ENCODE data around the gene LGI4. TPM values are rescaled to one million over a fixed set of nuclear protein-coding genes. Genes with fewer than 3 reads are reported as not detected.

The LGI4 gene
- polyA plus RNA-seq, 12 donors, result 8.0 to 14.6 (median 12.0) TPM; not detected in 1

DNA sequence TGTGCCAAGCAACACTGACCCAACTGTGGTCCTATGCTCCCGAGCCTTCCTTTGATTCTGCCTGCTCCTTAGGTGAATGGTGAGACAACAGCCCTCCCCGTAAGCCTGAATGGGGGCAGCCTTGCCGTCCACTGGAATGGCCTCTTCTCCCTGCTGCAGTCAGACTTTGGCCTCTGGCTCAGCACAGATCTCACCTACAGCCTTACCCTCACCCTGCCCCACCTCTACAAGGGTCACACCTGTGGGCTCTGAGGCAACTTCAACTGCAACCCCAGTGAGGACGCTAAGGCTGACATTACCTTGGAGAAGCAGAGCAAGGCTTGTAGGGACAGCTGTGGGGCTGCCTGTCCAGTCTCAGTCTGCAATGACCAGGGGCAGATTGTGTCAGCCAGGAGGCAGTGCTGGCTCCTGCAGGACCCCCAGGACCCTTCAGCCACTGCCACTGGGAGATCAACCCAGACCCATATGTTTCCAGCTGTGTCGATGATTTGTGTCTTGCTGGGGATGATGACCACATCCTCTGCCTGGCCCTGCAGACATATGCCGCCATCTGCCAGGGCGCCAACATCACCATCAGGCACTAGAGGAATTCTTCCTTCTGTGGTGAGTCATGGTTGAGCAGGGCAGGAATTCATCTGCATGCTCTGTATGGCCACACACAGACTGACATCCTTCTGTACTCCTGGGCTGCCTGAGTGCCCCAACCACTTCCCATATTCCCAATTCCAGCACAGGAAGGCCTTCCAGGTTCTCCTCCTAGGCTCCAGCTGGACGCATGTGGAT is 46.5 kb downstream of the LGI4 start:
- no peak for DNase-seq

GRCh38 chr19:35087393-35087792 is 47.5 kb downstream of the LGI4 start:
- DNase-seq, result no peak

DNA sequence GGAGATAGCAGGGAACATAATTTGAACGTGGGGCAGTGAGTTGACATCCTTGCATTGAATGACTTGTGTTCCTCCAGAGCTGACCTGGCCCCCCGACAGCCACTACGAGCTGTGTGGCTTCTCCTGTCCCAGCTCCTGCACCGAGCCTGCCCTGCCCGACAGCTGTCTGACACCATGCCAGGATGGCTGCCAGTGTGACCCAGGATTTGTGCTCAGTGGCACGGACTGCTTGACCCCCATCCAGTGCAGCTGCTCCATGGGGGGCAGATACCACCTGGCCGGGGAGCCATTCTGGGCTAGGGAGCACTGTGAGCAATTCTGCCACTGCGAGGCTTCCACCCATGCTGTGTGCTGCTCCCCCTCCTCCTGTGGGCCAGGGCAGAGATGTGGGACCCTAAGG is 48.4 kb downstream of the LGI4 start:
- no peak for DNase-seq

DNA sequence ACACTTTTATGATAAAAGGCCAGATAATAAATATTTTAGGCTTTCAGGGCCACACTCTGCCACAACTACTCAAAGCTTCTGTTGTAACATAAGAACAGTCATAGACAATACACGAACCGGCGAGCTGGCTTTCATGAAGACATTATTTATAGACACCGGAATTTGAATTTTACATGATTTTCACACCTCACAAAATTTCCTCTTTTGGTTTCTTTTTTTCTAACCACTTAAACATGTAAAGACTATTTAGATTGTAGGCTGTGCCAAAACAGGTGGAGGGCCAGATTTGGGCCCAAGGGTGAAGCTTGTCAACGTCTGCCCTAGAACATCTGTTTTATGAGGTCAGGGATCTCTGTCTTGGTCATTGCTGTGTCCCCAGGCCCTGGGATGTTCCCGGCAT is 48.9 kb downstream of the LGI4 start:
- DNase-seq, result no peak

- DNase-seq, result no peak
Measured at GRCh38 chr19:35084509-35084762, 50.4 kb downstream of the LGI4 start.

GRCh38 chr19:35083691-35084508 is 51.0 kb downstream of the LGI4 start:
- DNase-seq, result no peak

DNA sequence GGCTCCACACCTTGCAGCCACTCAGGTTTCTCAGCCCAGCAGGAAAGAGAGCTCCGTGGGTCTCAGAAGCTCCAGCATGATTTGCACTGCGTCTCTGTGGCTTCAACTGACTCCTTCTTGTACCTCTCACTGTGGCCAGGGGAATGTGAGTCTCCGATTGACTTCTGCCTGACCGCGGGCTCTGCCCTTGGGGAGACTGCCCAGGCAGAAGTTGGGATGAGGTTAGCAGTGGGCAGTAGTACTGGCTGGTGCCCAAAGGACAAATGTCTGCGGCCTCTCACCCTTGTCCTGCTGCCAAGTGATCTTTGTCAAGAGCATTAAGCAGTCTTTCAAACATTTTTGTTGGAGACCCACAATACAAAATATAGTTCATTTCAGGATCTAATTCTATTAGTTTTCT is 53.7 kb downstream of the LGI4 start:
- DNase-seq, result no peak

DNA sequence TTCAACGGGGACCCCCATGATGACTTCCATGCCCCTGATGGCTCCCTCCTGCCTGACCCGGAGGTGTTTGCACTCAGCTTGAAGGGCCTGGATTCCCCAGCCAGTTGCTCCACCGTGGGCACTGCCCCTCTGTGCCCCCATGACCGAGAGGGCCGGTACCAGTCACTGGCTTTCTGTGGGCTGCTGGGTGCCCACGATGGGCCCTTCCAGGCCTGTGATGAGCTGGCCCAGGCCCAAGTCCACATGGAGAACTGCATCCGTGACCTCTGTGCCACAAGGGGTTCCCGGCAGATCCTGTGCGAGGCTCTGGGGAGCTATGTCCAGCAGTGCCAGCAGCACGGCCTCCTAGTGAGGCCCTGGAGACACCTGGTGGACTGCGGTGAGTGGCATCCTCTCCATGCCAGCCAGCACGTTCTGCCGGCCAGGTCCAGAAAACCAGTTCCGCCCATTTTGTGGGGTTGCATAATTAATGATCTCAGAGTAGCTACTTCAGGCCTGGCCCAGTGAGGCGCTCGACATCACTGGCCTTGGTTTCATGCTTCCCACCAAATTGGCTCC is 54.2 kb downstream of the LGI4 start:
- DNase-seq, result no peak

DNA sequence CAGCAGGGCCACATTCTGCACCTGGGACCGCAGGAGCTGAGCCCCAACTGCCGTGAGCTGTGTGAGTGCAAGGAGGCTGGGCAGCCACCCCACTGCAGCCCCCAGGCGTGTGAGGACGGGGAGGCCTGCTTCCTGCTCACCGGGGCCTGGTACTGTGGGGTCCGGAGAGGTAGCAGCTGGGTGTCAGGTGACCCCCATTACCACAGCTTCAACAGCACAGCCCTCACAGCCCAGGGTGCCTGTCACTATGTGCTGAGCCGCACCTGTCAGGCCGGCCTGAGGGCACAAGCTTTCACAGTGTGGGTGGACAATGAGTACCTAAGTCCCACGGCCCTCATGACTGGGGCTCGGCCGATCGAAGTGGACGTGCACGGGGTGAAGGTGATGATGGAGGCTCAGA is 55.0 kb downstream of the LGI4 start:
- DNase-seq, result no peak

- no peak for DNase-seq
Measured at GRCh38 chr19:35077411-35078223, 57.2 kb downstream of the LGI4 start.

GRCh38 chr19:35076657-35077056 is 58.2 kb downstream of the LGI4 start:
- DNase-seq, result no peak

- DNase-seq, result no peak
Measured at GRCh38 chr19:35076026-35076370, 58.9 kb downstream of the LGI4 start.

DNA sequence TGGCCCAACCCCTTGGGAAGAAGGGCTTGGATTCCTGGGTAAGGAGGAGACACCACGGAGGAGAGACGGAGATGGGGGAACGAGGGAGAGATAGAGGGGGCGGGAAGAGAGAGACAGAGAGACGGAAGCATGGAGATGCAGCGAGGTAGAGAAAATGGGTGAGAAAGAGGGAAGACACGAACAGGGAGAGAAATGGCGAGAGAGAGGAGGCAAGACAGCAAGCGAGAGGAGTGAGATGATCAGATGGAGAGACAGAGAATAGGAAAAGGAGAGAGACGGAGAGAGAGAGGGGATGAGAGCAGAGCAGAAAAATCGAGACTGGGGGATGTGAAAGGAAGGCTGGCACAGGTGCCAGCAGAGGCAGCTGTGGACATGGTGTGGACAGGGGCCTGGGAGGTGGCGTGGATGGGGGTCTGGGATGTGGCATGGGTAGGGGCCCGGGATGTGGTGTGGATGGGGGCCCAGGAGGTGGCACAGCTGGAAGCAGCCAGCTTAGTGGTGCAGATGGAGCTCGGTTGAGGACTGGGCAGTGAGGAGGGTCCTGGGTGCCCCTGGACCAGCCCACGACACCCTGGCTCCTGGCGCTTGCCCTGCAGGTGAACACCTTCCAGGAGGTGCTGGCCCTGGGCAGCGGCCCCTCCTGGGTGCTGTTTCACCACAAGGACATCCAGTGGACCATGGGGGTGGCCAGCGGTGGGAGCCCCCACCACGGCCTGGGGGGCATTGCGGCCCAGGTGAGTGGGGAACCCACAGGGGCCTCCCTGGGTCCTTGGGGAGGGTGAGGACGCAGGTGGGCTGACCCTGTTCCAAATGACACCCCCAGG is 59.4 kb downstream of the LGI4 start:
- no peak for DNase-seq

Other genes with a start within 250 kb of the LGI4 start
- 1 to 10 TPM in 10 of 12 donors, not detected in 2; 3.3 to 7.3 (median 4.0) TPM for gene ZNF30, start 208.2 kb downstream of the LGI4 start, polyA plus RNA-seq (ENCODE audit: insufficient read length in 12 of 12)
- gene ZNF792, start 170.8 kb downstream of the LGI4 start, polyA plus RNA-seq (ENCODE audit: insufficient read length in 12 of 12), result 1 to 10 TPM in 10 of 12 donors, not detected in 2; 2.5 to 3.8 (median 3.2) TPM
- 10 to 100 TPM in 11 of 12 donors, not detected in 1; 30.1 to 70.3 (median 37.0) TPM for gene GRAMD1A, start 134.7 kb downstream of the LGI4 start, polyA plus RNA-seq (ENCODE audit: insufficient read length in 12 of 12)
- gene SCN1B, start 104.6 kb downstream of the LGI4 start, polyA plus RNA-seq (ENCODE audit: insufficient read length in 12 of 12), result 1 to 10 TPM in 11 of 12 donors, not detected in 1; 2.1 to 7.4 (median 5.4) TPM
- 10 to 100 TPM in 1 of 12 donors, 1 to 10 TPM in 2, under 1 TPM in 7, not detected in 2; 0.11 to 57.4 (median 0.41) TPM for gene HPN, start 93.3 kb downstream of the LGI4 start, polyA plus RNA-seq (ENCODE audit: insufficient read length in 12 of 12)
- 100 to 1,000 TPM in 1 of 12 donors, 10 to 100 TPM in 2, 1 to 10 TPM in 3, under 1 TPM in 4, not detected in 2; 0.26 to 316 (median 1.2) TPM for gene FXYD3, start 19.2 kb downstream of the LGI4 start, polyA plus RNA-seq (ENCODE audit: insufficient read length in 12 of 12)
- gene FXYD1, start 3.8 kb upstream of the LGI4 start, polyA plus RNA-seq (ENCODE audit: insufficient read length in 12 of 12), result 100 to 1,000 TPM in 11 of 12 donors, not detected in 1; 102 to 315 (median 204) TPM
- 1 to 10 TPM in 5 of 12 donors, under 1 TPM in 5, not detected in 2; 0.53 to 2.2 (median 1.1) TPM for gene FXYD7, start 8.2 kb upstream of the LGI4 start, polyA plus RNA-seq (ENCODE audit: insufficient read length in 12 of 12)
- 10 to 100 TPM in 11 of 12 donors, not detected in 1; 15.6 to 81.8 (median 18.8) TPM for gene FXYD5, start 19.7 kb upstream of the LGI4 start, polyA plus RNA-seq (ENCODE audit: insufficient read length in 12 of 12)
- not detected for gene FAM187B, start 93.7 kb upstream of the LGI4 start, polyA plus RNA-seq (ENCODE audit: insufficient read length in 12 of 12)
- gene LSR, start 113.9 kb upstream of the LGI4 start, polyA plus RNA-seq (ENCODE audit: insufficient read length in 12 of 12), result 10 to 100 TPM in 3 of 12 donors, 1 to 10 TPM in 8, not detected in 1; 1.9 to 27.8 (median 5.0) TPM
- 100 to 1,000 TPM in 6 of 12 donors, 10 to 100 TPM in 5, not detected in 1; 91.0 to 157 (median 104) TPM for gene USF2, start 133.9 kb upstream of the LGI4 start, polyA plus RNA-seq (ENCODE audit: insufficient read length in 12 of 12)
- gene HAMP, start 147.5 kb upstream of the LGI4 start, polyA plus RNA-seq (ENCODE audit: insufficient read length in 12 of 12), result under 1 TPM in 6 of 12 donors, not detected in 6; 0.09 to 0.32 (median 0.14) TPM
- gene MAG, start 157.1 kb upstream of the LGI4 start, polyA plus RNA-seq (ENCODE audit: insufficient read length in 12 of 12), result 1 to 10 TPM in 2 of 12 donors, under 1 TPM in 6, not detected in 4; 0.11 to 1.3 (median 0.37) TPM
- gene CD22, start 194.1 kb upstream of the LGI4 start, polyA plus RNA-seq (ENCODE audit: insufficient read length in 12 of 12), result 1 to 10 TPM in 3 of 12 donors, under 1 TPM in 7, not detected in 2; 0.34 to 7.6 (median 0.60) TPM
- gene FFAR1, start 212.8 kb upstream of the LGI4 start, polyA plus RNA-seq (ENCODE audit: insufficient read length in 12 of 12), result under 1 TPM in 1 of 12 donors, not detected in 11; 0.12 TPM
- gene FFAR3, start 223.4 kb upstream of the LGI4 start, polyA plus RNA-seq (ENCODE audit: insufficient read length in 12 of 12), result under 1 TPM in 5 of 12 donors, not detected in 7; 0.09 to 0.32 (median 0.13) TPM
- gene GPR42, start 236.0 kb upstream of the LGI4 start, polyA plus RNA-seq (ENCODE audit: insufficient read length in 12 of 12), result under 1 TPM in 1 of 12 donors, not detected in 11; 0.11 TPM

Measured in muscle of arm (tissue), 12 donors.